ENCODE measurements around the gene BCL6. TPM values are rescaled to one million over a fixed set of nuclear protein-coding genes. Genes with fewer than 3 reads are reported as not detected.

BCL6 gene
- total RNA-seq, 1 donor from 2014 or later = 47.7 TPM

DNA sequence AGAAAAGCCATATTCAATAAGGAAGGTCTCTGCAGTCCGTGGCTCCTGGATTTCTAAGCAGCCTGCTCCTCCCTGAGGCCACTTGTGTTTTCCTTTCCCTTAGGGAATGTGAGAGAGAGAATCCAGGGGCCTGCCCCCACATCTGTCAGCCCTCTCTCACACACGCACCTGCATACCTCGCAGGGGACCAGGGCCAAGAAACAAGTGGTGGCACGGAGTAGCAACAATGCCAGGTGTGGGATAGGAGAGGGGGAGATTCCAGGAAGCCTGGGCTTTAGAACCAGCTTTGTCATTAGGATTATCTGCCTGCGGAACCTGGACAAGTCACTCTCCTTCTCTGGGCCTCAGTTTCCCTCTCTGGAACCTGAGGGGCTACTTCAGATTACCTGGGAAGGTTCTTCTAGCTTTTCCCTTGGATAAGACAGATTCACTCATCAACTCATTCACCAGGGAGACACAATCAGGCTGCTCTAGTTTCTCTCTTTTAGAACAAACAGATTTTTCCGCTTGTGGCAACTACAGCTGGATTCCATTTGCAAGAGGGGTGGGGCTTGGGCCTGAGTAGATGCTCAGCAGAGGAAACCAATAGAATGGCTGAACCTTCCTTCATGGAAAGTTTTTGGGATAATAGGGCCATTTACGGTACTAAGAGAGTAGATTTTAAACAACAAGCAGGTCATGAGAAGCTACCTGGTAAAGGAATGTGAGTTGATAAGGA, 19.5 kb downstream of the BCL6 start:
- no peak for DNase-seq
- peaks cover 100% of the 10 kb centered on the region for H3K36me3 ChIP-seq
- peaks cover 18% of the 10 kb centered on the region for H3K4me1 ChIP-seq
- no peaks in the 10 kb centered on the region for H3K9me3 ChIP-seq (replicated peaks)
- no peak overlapping the region for H3K4me3 ChIP-seq
- intact Hi-C loops (cut with micrococcal nuclease) = no loop called here
- no peaks in the 10 kb centered on the region for H3K27me3 ChIP-seq (ENCODE audit: low read depth)
- TF ChIP-seq, protein P1, sequence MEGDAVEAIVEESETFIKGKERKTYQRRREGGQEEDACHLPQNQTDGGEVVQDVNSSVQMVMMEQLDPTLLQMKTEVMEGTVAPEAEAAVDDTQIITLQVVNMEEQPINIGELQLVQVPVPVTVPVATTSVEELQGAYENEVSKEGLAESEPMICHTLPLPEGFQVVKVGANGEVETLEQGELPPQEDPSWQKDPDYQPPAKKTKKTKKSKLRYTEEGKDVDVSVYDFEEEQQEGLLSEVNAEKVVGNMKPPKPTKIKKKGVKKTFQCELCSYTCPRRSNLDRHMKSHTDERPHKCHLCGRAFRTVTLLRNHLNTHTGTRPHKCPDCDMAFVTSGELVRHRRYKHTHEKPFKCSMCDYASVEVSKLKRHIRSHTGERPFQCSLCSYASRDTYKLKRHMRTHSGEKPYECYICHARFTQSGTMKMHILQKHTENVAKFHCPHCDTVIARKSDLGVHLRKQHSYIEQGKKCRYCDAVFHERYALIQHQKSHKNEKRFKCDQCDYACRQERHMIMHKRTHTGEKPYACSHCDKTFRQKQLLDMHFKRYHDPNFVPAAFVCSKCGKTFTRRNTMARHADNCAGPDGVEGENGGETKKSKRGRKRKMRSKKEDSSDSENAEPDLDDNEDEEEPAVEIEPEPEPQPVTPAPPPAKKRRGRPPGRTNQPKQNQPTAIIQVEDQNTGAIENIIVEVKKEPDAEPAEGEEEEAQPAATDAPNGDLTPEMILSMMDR (IDR thresholded peaks at IDR 0.05; ENCODE audit: borderline replicate concordance) = no peak
- H3K27ac ChIP-seq (replicated peaks) = no peak overlapping the region

DNA sequence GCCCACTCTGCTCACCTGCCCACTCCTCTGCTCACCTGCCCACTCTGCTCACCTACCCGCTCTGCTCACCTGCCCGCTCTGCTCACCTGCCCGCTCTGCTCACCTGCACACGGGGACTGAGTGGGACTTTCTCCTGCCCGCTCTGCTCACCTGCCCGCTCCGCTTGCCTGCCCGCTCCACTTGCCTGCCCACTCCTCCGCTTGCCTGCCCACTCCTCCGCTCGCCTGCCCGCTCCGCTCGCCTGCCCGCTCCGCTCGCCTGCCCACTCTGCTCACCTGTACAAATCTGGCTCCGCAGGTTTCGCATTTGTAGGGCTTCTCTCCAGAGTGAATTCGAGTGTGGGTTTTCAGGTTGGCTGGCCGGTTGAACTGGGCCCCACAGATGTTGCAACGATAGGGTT, 20.0 kb downstream of the BCL6 start:
- Histone ChIP-seq H3K36me3 (peaks cover 98% of the 10 kb centered on the region), H3K27me3 (ENCODE audit: low read depth) (no peaks in the 10 kb centered on the region), H3K4me1 (peaks cover 14% of the 10 kb centered on the region), H3K9me3 (replicated peaks) (no peaks in the 10 kb centered on the region), H3K27ac (replicated peaks) (no peak overlapping the region), H3K4me3 (no peak overlapping the region)
- DNase-seq = no peak
- TF ChIP-seq, protein P1 (IDR thresholded peaks at IDR 0.05; ENCODE audit: borderline replicate concordance) = no peak
- intact Hi-C loops (cut with micrococcal nuclease) = no loop called here

GRCh38 chr3:187722206-187722612, 23.1 kb downstream of the BCL6 start:
- Histone ChIP-seq H3K27ac (replicated peaks) (no peak overlapping the region), H3K27me3 (ENCODE audit: low read depth) (no peaks in the 10 kb centered on the region), H3K36me3 (peaks cover 68% of the 10 kb centered on the region), H3K4me1 (peaks cover 7% of the 10 kb centered on the region), H3K9me3 (replicated peaks) (no peaks in the 10 kb centered on the region), H3K4me3 (no peak overlapping the region)
- DNase-seq = no peak
- intact Hi-C loops (cut with micrococcal nuclease) = no loop called here
- TF ChIP-seq, protein P1 (IDR thresholded peaks at IDR 0.05; ENCODE audit: borderline replicate concordance) = peak; percentile 15

GRCh38 chr3:187721055-187721454, 24.2 kb downstream of the BCL6 start:
- H3K27ac ChIP-seq (replicated peaks) = no peak overlapping the region
- H3K9me3 ChIP-seq (replicated peaks) = no peaks in the 10 kb centered on the region
- intact Hi-C loops (cut with micrococcal nuclease) = no loop called here
- H3K27me3 ChIP-seq (ENCODE audit: low read depth) = no peaks in the 10 kb centered on the region
- DNase-seq = no peak
- H3K36me3 ChIP-seq = peaks cover 56% of the 10 kb centered on the region
- H3K4me3 ChIP-seq = no peak overlapping the region
- H3K4me1 ChIP-seq = peaks cover 7% of the 10 kb centered on the region
- TF ChIP-seq, protein P1 (IDR thresholded peaks at IDR 0.05; ENCODE audit: borderline replicate concordance) = no peak

DNA sequence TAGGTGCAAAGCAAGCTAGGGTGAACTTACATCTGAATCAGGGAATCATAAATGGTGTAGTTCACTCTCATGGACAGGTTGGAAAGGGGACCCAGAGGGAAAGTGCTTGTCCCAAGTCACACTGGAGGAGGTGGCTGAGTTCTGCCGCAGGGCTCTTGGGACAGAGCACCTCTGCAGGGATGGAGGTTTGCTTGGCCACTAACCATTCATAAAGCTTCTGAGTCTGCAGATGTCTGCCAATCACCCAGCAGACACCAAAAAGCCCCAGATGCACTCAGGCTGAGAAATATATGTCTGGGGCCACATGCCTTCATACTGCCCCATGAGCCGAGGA, 25.0 kb downstream of the BCL6 start:
- TF ChIP-seq, protein P1 (IDR thresholded peaks at IDR 0.05; ENCODE audit: borderline replicate concordance) = no peak
- Histone ChIP-seq H3K27ac (replicated peaks) (peak overlapping the region; percentile 36), H3K4me3 (no peak overlapping the region), H3K9me3 (replicated peaks) (no peaks in the 10 kb centered on the region), H3K27me3 (ENCODE audit: low read depth) (no peaks in the 10 kb centered on the region), H3K36me3 (peaks cover 49% of the 10 kb centered on the region), H3K4me1 (peaks cover 7% of the 10 kb centered on the region)
- DNase-seq = no peak
- intact Hi-C loops (cut with micrococcal nuclease) = no loop called here
